Erythroblast (primary cell): ENCODE results near the gene NUDT19.
"Not testable (repeated sequence)": the region's sequence is repeated elsewhere in the genome, so short reads cannot be mapped to it uniquely, and the experiment has no call there.

Experiments used
- GATA1 ChIP-seq: IDR thresholded peaks from 2 replicates; pipeline ENCODE4 v1.6.1; 2011; ENCODE audit warnings: low read depth, mild to moderate bottlenecking, control low read depth, low read length, moderate library complexity
- POLR2A ChIP-seq: IDR thresholded peaks from 2 replicates; pipeline ENCODE4 v1.6.1; 2011; ENCODE audit warnings: mild to moderate bottlenecking, low read length

- not testable (repeated sequence) for TF ChIP-seq POLR2A, GATA1
These were observed 55.1 kb downstream of the NUDT19 start for GRCh38 chr19:32746631-32747196.
